ENCODE results near the gene CCNDBP1.
"Not testable (repeated sequence)": the region's sequence is repeated elsewhere in the genome, so short reads cannot be mapped to it uniquely, and the experiment has no call there.

Gene CCNDBP1

DNA sequence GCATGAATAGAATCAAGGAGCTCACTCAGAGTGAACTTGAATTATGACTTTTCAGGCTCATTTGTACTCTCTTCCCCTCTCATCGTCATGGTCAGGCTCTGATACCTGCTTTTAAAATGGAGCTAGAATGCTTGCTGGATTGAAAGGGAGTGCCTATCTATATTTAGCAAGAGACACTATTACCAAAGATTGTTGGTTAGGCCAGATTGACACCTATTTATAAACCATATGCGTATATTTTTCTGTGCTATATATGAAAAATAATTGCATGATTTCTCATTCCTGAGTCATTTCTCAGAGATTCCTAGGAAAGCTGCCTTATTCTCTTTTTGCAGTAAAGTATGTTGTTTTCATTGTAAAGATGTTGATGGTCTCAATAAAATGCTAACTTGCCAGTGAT lies 9.6 kb downstream of the CCNDBP1 start:
- no peak for DNase-seq

DNA sequence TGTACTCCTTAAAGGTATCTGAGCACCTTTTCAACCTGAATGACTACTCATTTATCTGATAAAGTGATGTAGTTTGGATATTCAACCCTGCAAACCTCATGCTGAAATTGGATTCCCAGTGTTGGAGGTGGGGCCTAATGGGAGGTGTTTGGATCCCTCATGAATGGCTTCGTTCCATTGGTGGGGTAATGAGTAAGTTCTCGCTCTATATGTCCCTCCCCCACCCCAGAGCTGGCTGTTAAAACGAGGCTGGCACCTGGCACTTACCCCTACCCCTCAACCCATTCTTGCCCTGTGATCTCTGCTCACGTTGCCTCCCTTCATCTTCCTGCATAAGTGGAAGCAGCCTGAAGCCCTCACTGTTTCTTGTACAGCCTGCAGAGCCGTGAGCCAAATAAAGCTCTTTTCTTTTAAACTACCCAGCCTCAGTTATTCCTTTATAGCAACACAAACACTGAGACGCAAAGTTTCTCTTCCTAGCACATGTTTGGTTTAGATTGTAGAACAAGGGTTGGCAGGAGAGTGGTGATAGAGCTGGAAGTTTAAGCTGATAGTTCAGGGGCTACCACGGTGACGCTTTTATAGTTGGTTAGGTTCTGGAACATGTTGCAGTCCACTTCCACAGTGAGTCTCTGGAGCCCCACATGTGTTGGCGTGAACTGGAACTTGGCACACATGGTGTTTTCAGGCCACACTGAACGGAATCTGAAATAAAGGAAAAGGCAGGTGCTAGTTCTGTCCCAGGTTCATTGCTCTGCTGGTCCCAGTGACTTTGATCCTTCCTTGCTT lies 11.8 kb downstream of the CCNDBP1 start:
- DNase-seq, result no peak

GRCh38 chr15:43197773-43198172 lies 12.6 kb downstream of the CCNDBP1 start:
- not testable (repeated sequence) for DNase-seq

- not testable (repeated sequence) for DNase-seq
These were observed 13.4 kb downstream of the CCNDBP1 start for GRCh38 chr15:43198556-43198955.

DNA sequence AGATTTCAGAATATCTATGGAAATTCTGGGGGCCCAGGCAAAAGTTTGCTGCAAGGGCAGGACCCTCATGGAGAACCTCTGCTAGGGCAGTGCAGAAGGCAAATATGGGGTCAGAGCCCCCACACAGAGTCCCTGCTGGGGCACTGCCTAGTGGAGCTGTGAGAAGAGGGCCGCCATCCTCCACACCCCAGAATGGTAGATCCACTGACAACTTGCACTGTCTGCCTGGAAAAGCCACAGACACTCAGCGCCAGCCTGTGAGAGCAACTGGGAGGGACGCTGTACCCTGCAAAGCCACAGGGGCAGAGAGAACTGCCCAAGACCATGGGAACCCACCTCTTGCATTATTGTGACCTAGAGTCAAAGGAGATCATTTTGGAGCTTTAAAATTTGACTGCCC lies 13.8 kb downstream of the CCNDBP1 start:
- DNase-seq, result no peak

DNA sequence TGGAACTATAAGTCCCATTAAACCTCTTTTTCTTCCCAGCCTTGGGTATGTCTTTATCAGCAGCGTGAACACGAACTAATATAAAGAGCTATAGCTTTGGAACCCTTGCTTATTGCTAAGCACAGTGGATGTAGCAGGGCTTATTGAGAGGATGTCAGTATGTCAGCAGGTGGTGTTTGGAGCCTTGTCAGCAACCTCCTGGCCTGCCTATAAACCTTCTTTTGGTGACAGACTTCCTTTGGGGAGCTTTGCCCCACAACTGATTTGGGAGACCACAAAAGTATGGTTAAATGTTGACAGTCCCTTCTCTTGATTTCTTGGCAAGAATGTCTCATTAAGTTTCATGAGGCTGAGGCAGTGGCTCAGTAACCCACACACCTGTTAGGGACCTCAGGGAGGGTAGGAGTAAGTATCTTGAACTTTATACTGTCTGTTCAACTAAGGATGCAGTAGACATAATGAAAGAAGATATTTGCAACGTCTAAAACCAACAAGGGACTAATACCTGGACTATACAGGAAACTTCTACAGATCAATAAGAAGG lies 14.8 kb downstream of the CCNDBP1 start:
- DNase-seq, result no peak

GRCh38 chr15:43204016-43204901 lies 19.1 kb downstream of the CCNDBP1 start:
- DNase-seq, result peak; percentile 42

GRCh38 chr15:43206054-43206453 lies 20.9 kb downstream of the CCNDBP1 start:
- no peak for DNase-seq

DNA sequence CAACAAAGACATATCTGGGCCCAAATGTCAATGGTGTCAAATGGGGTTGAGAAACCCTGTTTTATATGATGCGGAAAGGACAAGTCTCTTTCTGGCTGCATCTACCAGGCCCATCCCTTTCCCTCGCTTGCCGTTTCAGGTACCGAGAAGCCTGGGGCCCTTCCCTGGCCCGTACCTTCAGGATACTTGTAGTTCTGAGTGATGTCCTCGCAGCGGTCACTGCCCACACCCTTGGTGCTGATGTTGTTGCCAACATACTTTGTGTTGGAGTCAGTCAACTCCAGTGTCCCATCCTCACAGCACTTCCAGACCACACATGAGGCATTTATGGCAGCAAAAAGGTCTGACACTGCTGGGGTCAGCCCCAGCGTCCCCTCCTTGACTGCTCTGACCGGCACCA lies 21.8 kb downstream of the CCNDBP1 start:
- no peak for DNase-seq

DNA sequence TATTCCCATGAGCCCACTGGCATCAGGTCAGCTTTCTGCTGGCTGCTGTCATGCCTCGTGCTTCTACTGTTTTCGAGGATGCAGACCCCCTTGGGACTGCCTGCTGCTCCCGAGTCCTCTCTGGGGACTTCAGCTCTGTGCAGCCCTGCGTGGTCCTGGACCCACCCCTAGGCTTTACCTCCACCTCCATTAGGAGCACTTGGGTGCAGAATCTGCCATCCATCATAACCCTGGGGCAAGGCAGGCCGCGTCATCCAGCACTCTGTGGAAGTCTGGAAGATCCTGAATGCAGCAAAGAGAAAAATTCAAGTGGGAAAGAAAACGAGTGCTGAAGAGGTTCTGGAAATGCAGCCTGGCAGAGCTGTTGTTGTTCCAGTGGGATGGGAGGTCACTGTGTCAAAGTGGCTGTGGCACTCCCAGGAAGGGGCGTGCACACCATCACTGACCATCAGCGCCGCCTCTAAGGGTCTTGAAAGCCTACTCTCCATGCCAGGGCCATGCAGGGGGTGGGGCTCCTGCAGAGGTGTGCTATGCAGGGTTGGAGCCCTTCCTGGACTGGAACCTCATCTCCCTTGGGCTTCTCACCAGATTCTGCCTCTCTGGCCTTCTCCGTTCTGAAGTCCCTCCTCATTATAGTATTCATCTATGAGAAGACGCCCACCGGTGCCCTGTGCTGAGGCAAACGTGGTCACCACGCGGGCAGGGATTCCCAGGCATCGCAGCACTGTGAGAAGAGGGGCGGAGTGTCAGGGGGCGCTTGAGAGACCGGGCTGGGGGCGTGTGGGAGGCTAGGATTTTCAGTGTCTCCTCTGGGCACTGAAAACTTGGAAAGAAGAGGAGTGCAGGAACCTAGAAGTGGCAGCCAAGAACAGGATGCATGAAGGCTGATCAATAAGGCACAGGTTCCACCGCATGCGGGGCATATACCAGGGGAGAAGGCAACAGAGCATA lies 23.1 kb downstream of the CCNDBP1 start:
- DNase-seq, result no peak

DNA sequence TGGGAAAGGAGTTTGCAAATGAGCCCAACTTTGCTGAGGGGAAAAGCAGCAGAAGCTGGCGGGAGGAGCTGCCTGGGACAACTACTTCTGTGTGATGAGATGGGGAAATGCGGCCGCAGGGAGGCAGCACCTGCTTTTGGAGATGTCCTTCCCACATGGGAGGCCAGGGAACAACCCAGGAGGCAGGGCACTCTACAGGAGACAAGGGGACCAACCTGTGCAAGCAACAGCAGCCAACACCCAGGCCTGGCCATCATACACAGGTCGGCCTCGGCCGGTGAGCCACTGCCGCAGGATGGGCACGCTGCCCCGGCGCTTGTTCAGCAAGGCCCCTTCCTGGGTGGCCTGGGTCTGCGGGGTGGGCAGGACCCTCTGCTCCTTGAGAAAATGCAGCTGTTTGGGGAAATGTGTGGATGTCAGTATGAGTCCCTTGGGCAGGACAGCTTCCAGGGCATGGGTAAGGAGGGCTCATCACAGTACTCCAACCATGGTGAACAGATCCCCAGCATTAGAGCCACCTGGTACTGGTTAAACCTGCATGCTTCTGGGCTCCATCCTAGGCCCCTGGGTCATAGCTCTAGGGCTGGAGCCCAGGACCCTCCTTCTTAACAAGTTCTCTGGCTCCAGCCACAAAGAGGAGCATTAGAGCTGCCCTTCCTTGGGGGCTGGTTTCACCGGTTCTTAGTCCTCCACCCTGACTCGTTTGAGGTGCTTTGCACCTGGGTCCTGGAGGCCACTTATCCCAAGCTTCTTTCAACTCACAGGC lies 24.0 kb downstream of the CCNDBP1 start:
- DNase-seq, result no peak

- DNase-seq, result no peak
These were observed 25.1 kb downstream of the CCNDBP1 start for GRCh38 chr15:43210172-43210745.

DNA sequence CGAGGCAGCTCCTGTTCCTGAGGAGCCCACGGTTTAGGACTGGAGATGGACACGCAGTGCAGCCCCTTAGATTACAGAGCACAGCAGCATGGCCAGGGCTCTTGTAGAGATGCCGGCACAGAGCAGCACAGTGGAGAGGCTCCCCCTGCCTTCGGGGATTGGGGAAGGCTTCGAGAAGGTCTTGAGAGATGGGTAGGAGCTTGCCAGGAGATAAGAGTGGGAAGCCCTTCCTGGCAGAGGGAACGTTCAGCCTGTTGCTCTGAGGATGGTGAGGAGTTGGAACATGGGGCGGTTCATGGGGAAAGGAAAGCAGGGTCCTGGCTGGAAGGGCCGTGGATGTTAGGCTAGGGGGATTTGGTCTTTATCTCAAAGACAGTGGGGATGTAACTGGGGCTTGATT lies 25.6 kb downstream of the CCNDBP1 start:
- no peak for DNase-seq

DNA sequence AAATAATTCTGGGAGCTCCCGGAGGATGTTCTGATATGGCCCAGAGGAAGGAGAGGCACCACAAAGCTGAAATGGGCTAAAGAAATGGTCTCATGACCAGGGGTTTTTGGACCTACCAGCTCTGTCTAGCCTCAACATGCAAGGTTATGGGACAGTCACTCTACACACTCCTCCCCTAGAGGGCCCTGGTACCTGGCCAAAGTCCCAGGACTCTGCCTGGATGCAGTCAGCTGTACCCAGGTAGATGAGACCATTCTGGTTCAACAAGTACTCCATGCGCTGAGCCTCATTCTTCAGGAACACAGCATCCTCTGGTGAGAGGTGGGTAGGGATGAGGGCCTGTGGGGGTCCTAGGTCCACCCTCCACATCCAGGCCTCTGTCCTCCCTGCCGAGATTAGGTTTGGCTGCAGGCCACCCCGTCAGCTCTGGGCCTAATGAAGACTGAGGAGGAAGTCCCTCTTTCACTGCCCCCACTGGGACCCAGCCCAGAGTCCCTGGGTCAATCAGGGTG lies 26.1 kb downstream of the CCNDBP1 start:
- no peak for DNase-seq

GRCh38 chr15:43212299-43212698 lies 27.1 kb downstream of the CCNDBP1 start:
- DNase-seq, result no peak

GRCh38 chr15:43212951-43213350 lies 27.7 kb downstream of the CCNDBP1 start:
- no peak for DNase-seq

DNA sequence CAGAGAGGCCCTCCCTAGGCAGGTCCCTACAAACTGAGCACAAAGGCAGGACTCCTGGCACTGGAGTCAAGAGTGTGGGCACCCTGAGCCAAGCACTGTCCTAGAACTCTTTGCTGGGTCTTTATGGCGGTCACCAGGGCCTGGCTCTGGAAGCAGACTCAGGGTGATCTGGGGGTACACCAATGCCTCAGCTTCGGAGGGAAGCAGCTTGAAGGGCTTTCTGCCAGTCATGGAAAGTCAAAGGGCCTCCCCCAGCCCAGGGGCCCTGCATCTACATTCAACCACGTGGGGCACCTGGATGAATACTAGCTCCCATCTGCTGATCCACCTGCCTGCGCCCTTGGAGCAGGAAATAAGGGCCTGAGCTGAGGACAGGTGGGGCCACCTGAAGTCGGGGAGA lies 28.3 kb downstream of the CCNDBP1 start:
- DNase-seq, result no peak

- DNase-seq, result no peak
These were observed 29.0 kb downstream of the CCNDBP1 start for GRCh38 chr15:43214169-43214568.

GRCh38 chr15:43214592-43215295 lies 29.5 kb downstream of the CCNDBP1 start:
- no peak for DNase-seq

GRCh38 chr15:43215961-43216360 lies 30.8 kb downstream of the CCNDBP1 start:
- DNase-seq, result no peak
